OCI-LY7 (cell line): ENCODE data around the gene STK32A. TPM values are rescaled to one million over a fixed set of nuclear protein-coding genes. Genes with fewer than 3 reads are reported as not detected.
A peak's percentile ranks its signal among the peaks of the same experiment; 100 is the strongest.

Source experiments
- BruUV-seq: library from RNA; stranded (reverse); fragments of 400-500 nt; replicated peaks from 2 replicates; lab custom pipeline; 2021; lab: Mats Ljungman, UMichigan
- CTCF ChIA-PET: fragments of 300-600 bp; sonication (Branson Sonifier 250); formaldehyde crosslinking; loops from one replicate; lab custom pipeline; 2022; ENCODE audit warnings: antibody characterized with exemption; ENCODE audit not compliant: unreplicated experiment; lab: Charles Lee
- POLR2A ChIA-PET: fragments of 300-600 bp; sonication (Branson Sonifier 250); formaldehyde crosslinking; loops from one replicate; lab custom pipeline; 2022; ENCODE audit warnings: antibody characterized with exemption; lab: Charles Lee
- DNase-seq: peaks from one replicate; pipeline ENCODE4 v3.0.0-alpha.2; 2015; ENCODE audit warnings: low spot score
- H2AFZ ChIP-seq: fragments of 200-600 bp; sonication (generic), shearing (Covaris generic); 2 replicates; pipeline ENCODE4 v1.6.1; 2014; ENCODE audit warnings: mild to moderate bottlenecking, antibody characterized with exemption, low read length, moderate library complexity
- H3K27ac ChIP-seq: fragments of 200-600 bp; sonication (generic); 2 replicates; pipeline ENCODE4 v1.5.1; 2014; ENCODE audit warnings: mixed run types, low read depth, mild to moderate bottlenecking, moderate library complexity, low read length, inconsistent platforms; ENCODE audit not compliant: poor library complexity, severe bottlenecking
- H3K36me3 ChIP-seq: fragments of 200-600 bp; sonication (generic); 2 replicates; pipeline ENCODE4 v1.6.1; 2014; ENCODE audit warnings: mild to moderate bottlenecking, antibody characterized with exemption, low read length, moderate library complexity, mixed read lengths; ENCODE audit not compliant: insufficient read depth
- H3K4me1 ChIP-seq: fragments of 200-600 bp; sonication (generic); 2 replicates; pipeline ENCODE4 v1.5.1; 2014; ENCODE audit warnings: mild to moderate bottlenecking, low read length; ENCODE audit not compliant: insufficient read depth, poor library complexity, severe bottlenecking
- H3K4me2 ChIP-seq: fragments of 200-600 bp; sonication (generic); 2 replicates; pipeline ENCODE4 v1.6.1; 2014; ENCODE audit warnings: mild to moderate bottlenecking, low read length
- H3K4me3 ChIP-seq: fragments of 200-600 bp; sonication (generic); 2 replicates; pipeline ENCODE4 v1.5.1; 2014; ENCODE audit warnings: mild to moderate bottlenecking, low read depth, low read length; ENCODE audit not compliant: poor library complexity, severe bottlenecking
- H3K79me2 ChIP-seq: fragments of 200-600 bp; sonication (generic); 2 replicates; pipeline ENCODE4 v1.6.1; 2016; ENCODE audit warnings: low read depth, mild to moderate bottlenecking, low read length, moderate library complexity, mixed read lengths; ENCODE audit not compliant: insufficient read depth
- H3K9me2 ChIP-seq: fragments of 200-600 bp; sonication (generic); 2 replicates; pipeline ENCODE4 v1.6.1; 2016; ENCODE audit warnings: mild to moderate bottlenecking, low read length, mixed read lengths; ENCODE audit not compliant: insufficient read depth
- H3K9me3 ChIP-seq: fragments of 200-600 bp; sonication (generic); 2 replicates; pipeline ENCODE4 v1.6.1; 2014; ENCODE audit warnings: mild to moderate bottlenecking, mixed run types, low read length, mixed read lengths
- H4K20me1 ChIP-seq: fragments of 200-600 bp; sonication (generic); 2 replicates; pipeline ENCODE4 v1.6.1; 2014; ENCODE audit warnings: mild to moderate bottlenecking, antibody characterized with exemption, low read length, moderate library complexity, mixed read lengths; ENCODE audit not compliant: insufficient read depth
- EZH2phosphoT487 ChIP-seq: fragments of 200-600 bp; sonication (generic); IDR thresholded peaks from 2 replicates; pipeline ENCODE4 v1.6.1; 2018; ENCODE audit warnings: low read depth, borderline replicate concordance, mild to moderate bottlenecking, mixed run types, antibody characterized with exemption, low read length, moderate library complexity, mixed read lengths
- intact Hi-C: fragments of 100-400 bp; cut with micrococcal nuclease; formaldehyde crosslinking; loops from one replicate; pipeline ENCODE4 v1.10.0; 2022; ENCODE audit not compliant: unreplicated experiment
- total RNA-seq, 2 experiments: library from RNA; depleted of rRNA in 1 of 2; stranded (reverse); fragments of >200 nt in 1 of 2; shearing (Covaris generic) in 1 of 2; gene quantifications; 2 replicates each; pipeline ENCODE4 v1.2.3, GENCODE V29; 2014 to 2022
- TF ChIP-seq, protein P1 (sequence below): fragments of 200-600 bp; sonication (generic); conservative IDR thresholded peaks from 2 replicates; pipeline ENCODE4 v1.5.1; 2014; ENCODE audit warnings: mild to moderate bottlenecking, antibody characterized with exemption, low read length, moderate library complexity, mixed read lengths

The STK32A gene
- total RNA-seq, 2 experiments from 2014 or later, result not detected

DNA sequence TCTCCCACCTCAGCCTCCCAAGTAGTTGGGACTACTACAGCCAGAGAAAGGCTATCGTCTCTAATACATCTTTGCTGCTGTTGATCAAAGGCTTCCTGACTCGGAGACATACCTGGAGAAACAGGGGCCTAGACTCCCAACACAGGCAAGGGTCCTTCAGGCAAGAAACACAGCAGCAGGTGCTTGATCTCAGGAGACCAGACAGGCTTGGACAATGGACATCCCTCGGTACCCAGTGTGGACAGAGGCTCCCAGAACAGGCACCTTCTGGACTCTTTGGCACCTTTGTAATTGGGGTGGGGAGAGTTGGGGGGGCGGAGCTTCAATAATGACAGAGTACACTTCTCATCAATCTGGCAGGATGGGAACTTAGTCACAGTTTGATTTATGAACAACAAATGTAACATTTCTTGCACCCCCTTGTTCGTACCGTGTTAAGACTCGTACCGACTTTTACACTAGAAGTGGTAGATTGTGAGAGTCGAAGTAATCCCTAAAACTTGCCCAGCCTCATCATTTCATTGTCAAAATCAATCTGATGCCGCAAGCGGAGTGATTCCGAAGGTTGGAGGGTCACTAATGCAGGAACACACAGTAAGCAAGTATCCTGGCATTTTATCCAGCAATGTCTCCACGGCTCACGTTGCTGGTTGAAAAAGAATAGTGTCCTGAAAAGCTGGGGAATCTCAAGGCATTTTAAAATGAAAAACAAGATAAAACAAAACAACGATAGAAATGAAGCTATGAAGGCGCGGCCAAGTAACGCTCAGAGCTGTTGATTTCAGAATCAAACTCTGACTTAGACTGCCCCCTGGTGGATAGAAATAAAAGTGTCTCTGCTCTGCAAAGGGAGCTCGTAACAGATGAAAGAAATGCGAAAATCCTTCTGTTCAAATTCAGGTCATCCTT is 46.4 kb upstream of the STK32A start:
- Histone ChIP-seq H4K20me1 (no peaks in the 10 kb centered on the region), H3K9me3 (no peaks in the 10 kb centered on the region), H3K4me3 (no peak overlapping the region), H3K79me2 (no peaks in the 10 kb centered on the region), H3K9me2 (no peaks in the 10 kb centered on the region), H3K4me1 (no peaks in the 10 kb centered on the region), H2AFZ (no peak overlapping the region), H3K36me3 (no peaks in the 10 kb centered on the region), H3K27ac (no peak overlapping the region), H3K4me2 (no peak overlapping the region)
- ChIA-PET CTCF (interaction anchor here (0.5 to 1.8 kb wide), 3 partner anchors 8 to 90 kb away, joined by 3 to 7 read pairs (median 5); no protein-coding TSS in a partner anchor), POLR2A (interaction anchor here (0.6 to 0.7 kb wide), 3 partner anchors 10 to 22 kb away, joined by 3 to 5 read pairs (median 3); no protein-coding TSS in a partner anchor)
- intact Hi-C loops, result loop anchor here (1.0 kb wide), 1 partner anchor 90 kb away; no protein-coding TSS in a partner anchor
- DNase-seq, result peak; percentile 59
- no TSS peak for BruUV-seq
- no peak for TF ChIP-seq EZH2phosphoT487
- TF ChIP-seq, protein P1, sequence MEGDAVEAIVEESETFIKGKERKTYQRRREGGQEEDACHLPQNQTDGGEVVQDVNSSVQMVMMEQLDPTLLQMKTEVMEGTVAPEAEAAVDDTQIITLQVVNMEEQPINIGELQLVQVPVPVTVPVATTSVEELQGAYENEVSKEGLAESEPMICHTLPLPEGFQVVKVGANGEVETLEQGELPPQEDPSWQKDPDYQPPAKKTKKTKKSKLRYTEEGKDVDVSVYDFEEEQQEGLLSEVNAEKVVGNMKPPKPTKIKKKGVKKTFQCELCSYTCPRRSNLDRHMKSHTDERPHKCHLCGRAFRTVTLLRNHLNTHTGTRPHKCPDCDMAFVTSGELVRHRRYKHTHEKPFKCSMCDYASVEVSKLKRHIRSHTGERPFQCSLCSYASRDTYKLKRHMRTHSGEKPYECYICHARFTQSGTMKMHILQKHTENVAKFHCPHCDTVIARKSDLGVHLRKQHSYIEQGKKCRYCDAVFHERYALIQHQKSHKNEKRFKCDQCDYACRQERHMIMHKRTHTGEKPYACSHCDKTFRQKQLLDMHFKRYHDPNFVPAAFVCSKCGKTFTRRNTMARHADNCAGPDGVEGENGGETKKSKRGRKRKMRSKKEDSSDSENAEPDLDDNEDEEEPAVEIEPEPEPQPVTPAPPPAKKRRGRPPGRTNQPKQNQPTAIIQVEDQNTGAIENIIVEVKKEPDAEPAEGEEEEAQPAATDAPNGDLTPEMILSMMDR, result peak; percentile 95

DNA sequence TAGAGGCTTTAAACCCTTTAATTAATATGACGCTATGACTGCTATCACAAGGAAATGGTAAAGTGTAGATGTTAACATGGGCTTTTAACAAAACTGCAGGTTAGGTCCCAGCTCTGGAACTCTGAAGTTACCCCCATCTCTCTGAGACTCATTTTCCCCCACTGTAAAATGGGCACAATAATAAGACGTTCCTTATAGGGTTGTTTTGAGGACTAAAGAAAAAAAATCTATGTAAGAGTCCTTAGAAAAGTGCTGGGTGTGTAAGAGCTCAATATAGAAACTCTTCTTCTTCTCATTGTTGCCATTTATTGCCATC is 45.8 kb upstream of the STK32A start:
- no TSS peak for BruUV-seq
- CTCF ChIA-PET, result interaction anchor here (0.5 to 1.8 kb wide), 3 partner anchors 9 to 91 kb away, joined by 3 to 7 read pairs (median 5); no protein-coding TSS in a partner anchor
- no peak overlapping the region for H2AFZ ChIP-seq
- intact Hi-C loops, result loop anchor here (1.0 kb wide), 1 partner anchor 91 kb away; no protein-coding TSS in a partner anchor
- POLR2A ChIA-PET, result interaction anchor here (0.6 to 0.7 kb wide), 2 partner anchors 20 to 23 kb away, joined by 3 read pairs; no protein-coding TSS in a partner anchor
- no peak overlapping the region for H3K27ac ChIP-seq
- no peaks in the 10 kb centered on the region for H3K36me3 ChIP-seq
- H3K4me2 ChIP-seq, result no peak overlapping the region
- TF ChIP-seq, protein P1, result peak; percentile 59
- TF ChIP-seq EZH2phosphoT487, result no peak
- no peaks in the 10 kb centered on the region for H4K20me1 ChIP-seq
- H3K4me3 ChIP-seq, result no peak overlapping the region
- H3K79me2 ChIP-seq, result no peaks in the 10 kb centered on the region
- H3K9me3 ChIP-seq, result no peaks in the 10 kb centered on the region
- H3K4me1 ChIP-seq, result no peaks in the 10 kb centered on the region
- no peak for DNase-seq
- H3K9me2 ChIP-seq, result no peaks in the 10 kb centered on the region

DNA sequence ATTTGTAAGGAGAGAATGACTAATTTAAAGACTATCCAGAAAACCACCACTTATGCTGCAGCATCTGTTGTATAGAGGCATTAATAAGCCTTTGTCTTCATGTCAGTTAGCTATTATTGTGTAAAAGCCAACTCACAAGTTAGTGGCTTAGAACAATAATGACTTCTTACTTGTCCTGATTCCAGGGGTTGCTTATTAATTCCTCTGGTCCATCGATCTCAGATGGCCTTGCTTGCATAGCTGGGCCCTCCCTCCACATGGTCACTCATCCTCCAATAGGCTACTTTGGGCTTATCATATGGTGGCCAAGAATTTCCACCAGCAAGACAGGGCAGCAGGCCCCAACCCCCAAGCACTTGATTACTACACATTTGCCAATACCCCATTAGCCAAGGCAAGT is 44.5 kb upstream of the STK32A start:
- H3K9me2 ChIP-seq, result no peaks in the 10 kb centered on the region
- no peak overlapping the region for H2AFZ ChIP-seq
- TF ChIP-seq, protein P1, result no peak
- no peak for TF ChIP-seq EZH2phosphoT487
- intact Hi-C loops, result loop anchor here (10.0 kb wide), 1 partner anchor 646 kb away; no protein-coding TSS in a partner anchor
- no peak for DNase-seq
- H3K79me2 ChIP-seq, result no peaks in the 10 kb centered on the region
- no peak overlapping the region for H3K4me3 ChIP-seq
- H3K36me3 ChIP-seq, result no peaks in the 10 kb centered on the region
- no peaks in the 10 kb centered on the region for H4K20me1 ChIP-seq
- H3K9me3 ChIP-seq, result no peaks in the 10 kb centered on the region
- no peaks in the 10 kb centered on the region for H3K4me1 ChIP-seq
- H3K4me2 ChIP-seq, result no peak overlapping the region
- CTCF ChIA-PET, result no interaction called here
- no peak overlapping the region for H3K27ac ChIP-seq
- no TSS peak for BruUV-seq
- POLR2A ChIA-PET, result no interaction called here
